ENCODE results near the gene GPR21. TPM values are rescaled to one million over a fixed set of nuclear protein-coding genes. Genes with fewer than 3 reads are reported as not detected.

Gene GPR21
- total RNA-seq, 4 donors from 2014 or later: 0.88 to 4.2 (median 2.2) TPM

GRCh38 chr9:123000371-123001068 lies 32.9 kb upstream of the GPR21 start:
- TF ChIP-seq, protein P1, sequence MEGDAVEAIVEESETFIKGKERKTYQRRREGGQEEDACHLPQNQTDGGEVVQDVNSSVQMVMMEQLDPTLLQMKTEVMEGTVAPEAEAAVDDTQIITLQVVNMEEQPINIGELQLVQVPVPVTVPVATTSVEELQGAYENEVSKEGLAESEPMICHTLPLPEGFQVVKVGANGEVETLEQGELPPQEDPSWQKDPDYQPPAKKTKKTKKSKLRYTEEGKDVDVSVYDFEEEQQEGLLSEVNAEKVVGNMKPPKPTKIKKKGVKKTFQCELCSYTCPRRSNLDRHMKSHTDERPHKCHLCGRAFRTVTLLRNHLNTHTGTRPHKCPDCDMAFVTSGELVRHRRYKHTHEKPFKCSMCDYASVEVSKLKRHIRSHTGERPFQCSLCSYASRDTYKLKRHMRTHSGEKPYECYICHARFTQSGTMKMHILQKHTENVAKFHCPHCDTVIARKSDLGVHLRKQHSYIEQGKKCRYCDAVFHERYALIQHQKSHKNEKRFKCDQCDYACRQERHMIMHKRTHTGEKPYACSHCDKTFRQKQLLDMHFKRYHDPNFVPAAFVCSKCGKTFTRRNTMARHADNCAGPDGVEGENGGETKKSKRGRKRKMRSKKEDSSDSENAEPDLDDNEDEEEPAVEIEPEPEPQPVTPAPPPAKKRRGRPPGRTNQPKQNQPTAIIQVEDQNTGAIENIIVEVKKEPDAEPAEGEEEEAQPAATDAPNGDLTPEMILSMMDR (IDR thresholded peaks at IDR 0.05; ENCODE audit: low read depth): no peak

- TF ChIP-seq, protein P1 (IDR thresholded peaks at IDR 0.05; ENCODE audit: low read depth): no peak
These were observed 30.7 kb upstream of the GPR21 start for GRCh38 chr9:123002754-123003153.

- TF ChIP-seq, protein P1 (IDR thresholded peaks at IDR 0.05; ENCODE audit: low read depth): no peak
These were observed 30.0 kb upstream of the GPR21 start for GRCh38 chr9:123003466-123003865.

- TF ChIP-seq, protein P1 (IDR thresholded peaks at IDR 0.05; ENCODE audit: low read depth): no peak
These were observed 27.5 kb upstream of the GPR21 start for GRCh38 chr9:123005964-123006363.

DNA sequence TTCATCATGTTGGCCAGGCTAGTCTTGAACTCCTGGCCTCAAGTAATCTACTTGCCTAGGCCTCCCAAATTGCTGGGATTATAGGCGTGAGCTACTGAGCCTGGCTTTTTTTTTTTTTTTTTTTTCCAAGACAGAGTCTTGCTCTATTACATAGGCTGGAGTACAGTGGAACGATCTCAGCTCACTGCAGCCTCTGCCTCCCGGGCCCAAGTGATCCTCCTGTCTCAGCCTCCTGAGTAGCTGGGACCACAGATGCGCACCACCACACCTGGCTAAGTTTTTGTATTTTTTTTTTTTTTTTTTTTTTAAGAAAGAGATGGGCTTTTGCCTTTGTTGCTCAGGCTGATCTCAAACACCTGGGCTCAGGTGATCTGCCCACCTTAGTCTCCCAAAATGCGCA lies 26.2 kb upstream of the GPR21 start:
- TF ChIP-seq, protein P1 (IDR thresholded peaks at IDR 0.05; ENCODE audit: low read depth): no peak

DNA sequence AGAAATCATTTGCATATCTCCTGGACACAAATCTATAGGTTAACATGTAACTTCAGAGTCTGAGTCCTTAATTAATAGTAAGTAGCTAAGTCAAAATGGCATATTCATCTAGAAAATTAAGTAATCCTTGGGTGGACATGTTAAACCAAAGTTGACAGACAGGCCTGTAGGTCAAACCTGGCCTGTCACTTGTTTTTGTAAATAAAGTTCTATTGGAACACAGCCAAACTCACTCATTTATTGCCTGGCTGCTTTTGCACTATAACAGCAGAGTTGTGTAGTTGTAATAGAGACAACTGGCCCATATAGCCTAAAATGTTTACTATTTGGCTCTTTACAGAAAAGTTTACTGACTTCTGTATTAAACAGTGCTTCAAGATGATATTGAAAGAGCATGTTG lies 24.6 kb upstream of the GPR21 start:
- TF ChIP-seq, protein P1 (IDR thresholded peaks at IDR 0.05; ENCODE audit: low read depth): no peak

GRCh38 chr9:123011380-123011779 lies 22.1 kb upstream of the GPR21 start:
- TF ChIP-seq, protein P1 (IDR thresholded peaks at IDR 0.05; ENCODE audit: low read depth): no peak
